ENCODE measurements around the gene ANO9. TPM values are rescaled to one million over a fixed set of nuclear protein-coding genes. Genes with fewer than 3 reads are reported as not detected.
A peak's percentile ranks its signal among the peaks of the same experiment; 100 is the strongest.
"Not testable (repeated sequence)": the region's sequence is repeated elsewhere in the genome, so short reads cannot be mapped to it uniquely, and the experiment has no call there.

The ANO9 gene
- total and polyA plus RNA-seq, 8 donors = 4.0 to 28.0 (median 8.0) TPM

GRCh38 chr11:429391-429790 lies 12.4 kb downstream of the ANO9 start:
- no peak for ATAC-seq
- H3K4me1 ChIP-seq = no peaks in the 10 kb centered on the region
- no peak overlapping the region for H3K4me3 ChIP-seq
- no peaks in the 10 kb centered on the region for H3K9me3 ChIP-seq
- H3K27me3 ChIP-seq = peaks cover 0 to 11% of the 10 kb centered on the region in 2 donors
- no peak for TF ChIP-seq CTCF (IDR thresholded peaks at IDR 0.05)
- H3K27ac ChIP-seq = no peak overlapping the region
- no peaks in the 10 kb centered on the region for H3K36me3 ChIP-seq
- DNase-seq = peak in 1 of 4 donors; percentile 71
- intact Hi-C loops (cut with DNase I) = no loop called here

GRCh38 chr11:428295-428694 lies 13.5 kb downstream of the ANO9 start:
- TF ChIP-seq CTCF (IDR thresholded peaks at IDR 0.05) = no peak
- Histone ChIP-seq H3K27me3 (peaks cover 0 to 16% of the 10 kb centered on the region in 2 donors), H3K27ac (no peak overlapping the region), H3K9me3 (no peaks in the 10 kb centered on the region), H3K4me3 (no peak overlapping the region), H3K4me1 (no peaks in the 10 kb centered on the region), H3K36me3 (no peaks in the 10 kb centered on the region)
- no peak for ATAC-seq
- intact Hi-C loops (cut with DNase I) = no loop called here
- peak in 1 of 4 donors; percentile 62 for DNase-seq

GRCh38 chr11:426851-427250 lies 15.0 kb downstream of the ANO9 start:
- Histone ChIP-seq H3K36me3 (no peaks in the 10 kb centered on the region), H3K9me3 (no peaks in the 10 kb centered on the region), H3K27ac (no peak overlapping the region), H3K4me3 (no peak overlapping the region), H3K27me3 (peaks cover 0 to 16% of the 10 kb centered on the region in 2 donors), H3K4me1 (no peaks in the 10 kb centered on the region)
- ATAC-seq (no peak), DNase-seq (peak in 1 of 4 donors; percentile 51)
- intact Hi-C loops (cut with DNase I) = no loop called here
- TF ChIP-seq CTCF (IDR thresholded peaks at IDR 0.05) = no peak

GRCh38 chr11:425301-425700 lies 16.5 kb downstream of the ANO9 start:
- DNase-seq (no peak), ATAC-seq (no peak)
- no peak overlapping the region for H3K4me3 ChIP-seq
- H3K4me1 ChIP-seq = no peaks in the 10 kb centered on the region
- peaks cover 0 to 20% of the 10 kb centered on the region in 2 donors for H3K27me3 ChIP-seq
- TF ChIP-seq CTCF (IDR thresholded peaks at IDR 0.05) = no peak
- H3K36me3 ChIP-seq = no peaks in the 10 kb centered on the region
- H3K27ac ChIP-seq = no peak overlapping the region
- intact Hi-C loops (cut with DNase I) = no loop called here
- H3K9me3 ChIP-seq = no peaks in the 10 kb centered on the region

GRCh38 chr11:424766-425165 lies 17.0 kb downstream of the ANO9 start:
- H3K9me3 ChIP-seq; ATAC-seq; H3K4me1 ChIP-seq; intact Hi-C loops (cut with DNase I); H3K4me3 ChIP-seq; H3K27ac ChIP-seq; H3K36me3 ChIP-seq: not testable (repeated sequence)
- peaks cover 0 to 25% of the 10 kb centered on the region in 2 donors for H3K27me3 ChIP-seq
- DNase-seq = peak in 1 of 4 donors; percentile 20

GRCh38 chr11:424232-424631 lies 17.6 kb downstream of the ANO9 start:
- ATAC-seq (no peak), DNase-seq (no peak)
- intact Hi-C loops (cut with DNase I) = no loop called here
- Histone ChIP-seq H3K9me3 (no peaks in the 10 kb centered on the region), H3K4me1 (no peaks in the 10 kb centered on the region), H3K36me3 (no peaks in the 10 kb centered on the region), H3K4me3 (no peak overlapping the region), H3K27ac (no peak overlapping the region), H3K27me3 (peaks cover 0 to 25% of the 10 kb centered on the region in 2 donors)
- no peak for TF ChIP-seq CTCF (IDR thresholded peaks at IDR 0.05)

All from left lung (tissue), 10 donors.